Endometrial microvascular endothelial cells (primary cell): Measurements from ENCODE around the gene WIPF2. TPM values are rescaled to one million over a fixed set of nuclear protein-coding genes. Genes with fewer than 3 reads are reported as not detected.
"Not testable (repeated sequence)": the region's sequence is repeated elsewhere in the genome, so short reads cannot be mapped to it uniquely, and the experiment has no call there.

ENCODE experiments used
- in situ Hi-C: cut with HindIII; loops from 2 replicates; pipeline ENCODE4 v1.10.0; 2017; ENCODE audit warnings: low sequenced_read_pairs, low pct_unique_long_range_greater_than_20kb; ENCODE audit errors: inconsistent ontology term
- total RNA-seq: library from RNA; depleted of rRNA; stranded (reverse); fragments of >200 nt; gene quantifications from one replicate; pipeline ENCODE4 v1.2.3, GENCODE V29; 2015; ENCODE audit errors: inconsistent ontology term

WIPF2 gene
- total RNA-seq, 1 donor from 2014 or later, result 7.3 TPM

GRCh38 chr17:40287159-40287493, 68.0 kb downstream of the WIPF2 start:
- in situ Hi-C loops, result no loop called here

- in situ Hi-C loops, result no loop called here
Measured at GRCh38 chr17:40287494-40288369, 68.6 kb downstream of the WIPF2 start, which contains the start of gene CDC6. Gene CDC6, plus strand, starts transcription at chr17:40287879. Its CDS starts 1,542 bp downstream, at chr17:40289421.

GRCh38 chr17:40290629-40291280, 71.7 kb downstream of the WIPF2 start:
- in situ Hi-C loops, result no loop called here

- in situ Hi-C loops, result no loop called here
Measured at GRCh38 chr17:40291281-40291664, 72.2 kb downstream of the WIPF2 start.

- in situ Hi-C loops, result no loop called here
Measured at GRCh38 chr17:40293363-40293762, 74.3 kb downstream of the WIPF2 start.

- in situ Hi-C loops, result no loop called here
Measured at GRCh38 chr17:40295488-40296436, 76.7 kb downstream of the WIPF2 start.

GRCh38 chr17:40297511-40297910, 78.4 kb downstream of the WIPF2 start:
- in situ Hi-C loops, result no loop called here

- in situ Hi-C loops, result no loop called here
Measured at GRCh38 chr17:40298726-40299125, 79.6 kb downstream of the WIPF2 start.

- in situ Hi-C loops, result not testable (repeated sequence)
Measured at GRCh38 chr17:40299159-40299757, 80.2 kb downstream of the WIPF2 start.

- in situ Hi-C loops, result no loop called here
Measured at GRCh38 chr17:40301315-40301714, 82.2 kb downstream of the WIPF2 start.

GRCh38 chr17:40303009-40303657, 84.0 kb downstream of the WIPF2 start:
- in situ Hi-C loops, result no loop called here

GRCh38 chr17:40303708-40304551, 84.8 kb downstream of the WIPF2 start:
- in situ Hi-C loops, result no loop called here

- in situ Hi-C loops, result not testable (repeated sequence)
Measured at GRCh38 chr17:40304552-40304863, 85.4 kb downstream of the WIPF2 start.

- in situ Hi-C loops, result not testable (repeated sequence)
Measured at GRCh38 chr17:40304866-40305265, 85.8 kb downstream of the WIPF2 start.

- in situ Hi-C loops, result no loop called here
Measured at GRCh38 chr17:40306395-40306794, 87.3 kb downstream of the WIPF2 start.

GRCh38 chr17:40307001-40307730, 88.1 kb downstream of the WIPF2 start:
- in situ Hi-C loops, result no loop called here

GRCh38 chr17:40307740-40308239, 88.7 kb downstream of the WIPF2 start:
- in situ Hi-C loops, result no loop called here
